Right lobe of liver (tissue), 4 donors: Measurements from ENCODE around the gene METTL14.

Experiments used
- CTCF ChIP-seq, 4 donors: fragments of 200-600 bp in 3 of 4; fragments of 450-650 bp in 1 of 4; IDR thresholded peaks; one replicate each; pipeline versions ENCODE4 v1.5.1 to v1.8.0; 2016 to 2022; ENCODE audit warnings: antibody characterized with exemption in 4 of 4, mild to moderate bottlenecking in 2 of 4
- POLR2A ChIP-seq: fragments of 450-650 bp; IDR thresholded peaks from one replicate; pipeline ENCODE4 v1.6.1; 2017; ENCODE audit warnings: antibody characterized with exemption, mild to moderate bottlenecking
- donor health status: DM: no; HTN: no; CAD: no.
- donor health status: DM: no; HTN: no; CAD: no.
- donor health status: DM: no; HTN: yes; CAD: no.

- TF ChIP-seq CTCF (IDR thresholded peaks at IDR 0.05) (no peak), POLR2A (no peak)
These were observed 31.1 kb downstream of the METTL14 start for GRCh38 chr4:118716304-118716703.
